Activated CD8-positive, alpha-beta T cell treated with anti-CD3 and anti-CD28 coated beads, Interleukin-2, amount 10 ng/mL, durations not matched to agents 7 days and 5 days (primary cell): ENCODE results near the gene ZBTB26. TPM values are rescaled to one million over a fixed set of nuclear protein-coding genes. Genes with fewer than 3 reads are reported as not detected.
A peak's percentile ranks its signal among the peaks of the same experiment; 100 is the strongest.
"Not testable (repeated sequence)": the region's sequence is repeated elsewhere in the genome, so short reads cannot be mapped to it uniquely, and the experiment has no call there.

Experiments
- ATAC-seq: fragments of 150-1000 bp; cut with Tn5 transposase; one replicate; pipeline ENCODE4 v1.10.0; 2021; ENCODE audit warnings: moderate library complexity
- CTCF ChIA-PET: fragments of 350-600 bp; sonication (Branson Sonifier 250); formaldehyde crosslinking; loops from one replicate; lab custom pipeline; 2021; ENCODE audit warnings: antibody characterized with exemption; lab: Charles Lee
- POLR2A ChIA-PET: fragments of 350-600 bp; sonication (Branson Sonifier 250); formaldehyde crosslinking; loops from one replicate; lab custom pipeline; 2021; ENCODE audit warnings: antibody characterized with exemption; lab: Charles Lee
- DNase-seq: peaks from one replicate; pipeline ENCODE4 v3.0.0-alpha.2; 2020
- H3K27ac Mint-ChIP-seq: one replicate; pipeline ENCODE4 v1.8.0; 2021; ENCODE audit warnings: mild to moderate bottlenecking, mixed read lengths
- H3K27me3 Mint-ChIP-seq: one replicate; pipeline ENCODE4 v1.8.0; 2021; ENCODE audit warnings: low read depth, mixed read lengths
- H3K36me3 Mint-ChIP-seq: one replicate; pipeline ENCODE4 v1.8.0; 2021; ENCODE audit warnings: low read depth, mixed read lengths
- H3K4me1 Mint-ChIP-seq: one replicate; pipeline ENCODE4 v1.8.0; 2021; ENCODE audit warnings: low read depth, mixed read lengths
- H3K4me3 Mint-ChIP-seq: one replicate; pipeline ENCODE4 v1.8.0; 2021; ENCODE audit warnings: mild to moderate bottlenecking, mixed read lengths
- H3K9me3 Mint-ChIP-seq: one replicate; pipeline ENCODE4 v1.8.0; 2022; ENCODE audit warnings: mixed read lengths; ENCODE audit not compliant: insufficient read depth
- total RNA-seq, 2 experiments: library from RNA; stranded (reverse); gene quantifications; one replicate each; pipeline ENCODE4 v1.2.3, GENCODE V29; 2021

Gene ZBTB26
- total RNA-seq, 2 experiments from 2014 or later: 6.6 to 7.1 TPM

DNA sequence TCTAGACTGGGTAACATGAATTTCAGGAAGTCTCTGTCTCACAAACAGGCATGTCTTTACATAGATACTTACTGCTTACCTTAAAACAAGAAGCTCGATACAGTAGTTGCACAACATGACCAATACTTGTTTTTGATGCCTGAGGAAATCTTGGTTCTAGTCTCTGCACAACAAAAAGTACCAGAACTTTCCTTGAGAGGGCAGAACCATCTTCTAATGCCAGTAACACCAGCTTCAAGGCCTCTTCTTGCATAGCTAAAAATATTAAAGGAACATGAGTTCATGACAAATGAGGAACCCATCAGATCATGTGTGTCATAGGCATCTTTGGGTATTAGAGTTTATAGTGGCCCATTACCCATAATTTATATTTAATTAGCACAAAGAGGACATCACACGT, 48.2 kb downstream of the ZBTB26 start:
- Mint-ChIP-seq H3K27me3 (no peaks in the 10 kb centered on the region), H3K4me1 (no peaks in the 10 kb centered on the region), H3K36me3 (peaks cover 42% of the 10 kb centered on the region), H3K27ac (peak overlapping the region; percentile 15), H3K9me3 (no peaks in the 10 kb centered on the region), H3K4me3 (no peak overlapping the region)
- ChIA-PET POLR2A (interaction anchor here (1.0 kb wide), 1 partner anchor 57 kb away, joined by 3 read pairs; no protein-coding TSS in a partner anchor), CTCF (interaction anchor here (0.9 to 2.1 kb wide), 3 partner anchors 9 to 48 kb away, joined by 3 to 4 read pairs (median 4); no protein-coding TSS in a partner anchor)
- DNase-seq (no peak), ATAC-seq (no peak)

DNA sequence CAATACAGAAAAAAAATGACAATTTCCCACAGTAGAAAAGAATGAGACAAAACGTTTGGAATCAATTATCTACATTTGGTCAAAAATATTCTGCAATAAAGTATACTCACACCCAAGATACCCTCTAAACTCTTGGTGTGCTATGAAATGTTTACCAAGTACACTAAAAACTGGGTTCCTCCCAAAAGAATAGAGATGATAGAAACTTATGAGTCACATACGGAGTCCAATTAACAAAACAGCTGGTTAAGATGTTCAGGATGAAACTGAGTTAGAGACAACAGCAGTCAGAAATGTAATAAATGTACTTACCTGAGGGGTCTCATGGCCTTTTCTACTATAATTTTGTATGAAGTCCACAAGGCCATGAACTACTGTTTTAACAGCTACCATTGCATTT, 51.9 kb downstream of the ZBTB26 start:
- Mint-ChIP-seq H3K27ac (no peak overlapping the region), H3K9me3 (no peaks in the 10 kb centered on the region), H3K27me3 (no peaks in the 10 kb centered on the region), H3K36me3 (peaks cover 60% of the 10 kb centered on the region), H3K4me3 (no peak overlapping the region), H3K4me1 (no peaks in the 10 kb centered on the region)
- ATAC-seq (no peak), DNase-seq (no peak)
- ChIA-PET POLR2A (no interaction called here), CTCF (no interaction called here)

DNA sequence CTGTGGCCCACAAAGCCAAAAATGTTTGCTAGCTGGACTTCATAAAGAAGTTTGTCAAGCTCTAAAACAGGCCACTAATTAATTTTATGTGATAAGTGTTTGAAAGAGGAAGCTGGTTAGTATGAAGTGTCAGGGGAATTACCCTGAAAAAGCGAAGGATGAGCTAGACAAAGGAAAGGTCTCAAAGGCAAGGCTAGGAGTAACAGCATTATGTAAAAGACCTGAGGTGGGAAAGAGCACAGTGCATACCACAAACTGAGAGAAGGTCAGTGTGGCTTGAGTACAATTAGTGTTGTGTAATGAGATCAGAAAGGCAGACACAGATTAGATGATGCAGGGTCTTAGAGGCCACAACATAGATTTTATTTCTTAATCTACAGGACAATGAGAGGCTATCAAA, 55.8 kb downstream of the ZBTB26 start:
- Mint-ChIP-seq H3K36me3 (peaks cover 58% of the 10 kb centered on the region), H3K4me3 (no peak overlapping the region), H3K9me3 (no peaks in the 10 kb centered on the region), H3K27me3 (no peaks in the 10 kb centered on the region), H3K27ac (peak overlapping the region; percentile 27), H3K4me1 (no peaks in the 10 kb centered on the region)
- CTCF ChIA-PET: interaction anchor here (1.5 kb wide), 1 partner anchor 13 kb away, joined by 4 read pairs; no protein-coding TSS in a partner anchor
- ATAC-seq: no peak
- DNase-seq: no peak
- POLR2A ChIA-PET: interaction anchor here (1.0 kb wide), 1 partner anchor 22 kb away, joined by 3 read pairs; no protein-coding TSS in a partner anchor

DNA sequence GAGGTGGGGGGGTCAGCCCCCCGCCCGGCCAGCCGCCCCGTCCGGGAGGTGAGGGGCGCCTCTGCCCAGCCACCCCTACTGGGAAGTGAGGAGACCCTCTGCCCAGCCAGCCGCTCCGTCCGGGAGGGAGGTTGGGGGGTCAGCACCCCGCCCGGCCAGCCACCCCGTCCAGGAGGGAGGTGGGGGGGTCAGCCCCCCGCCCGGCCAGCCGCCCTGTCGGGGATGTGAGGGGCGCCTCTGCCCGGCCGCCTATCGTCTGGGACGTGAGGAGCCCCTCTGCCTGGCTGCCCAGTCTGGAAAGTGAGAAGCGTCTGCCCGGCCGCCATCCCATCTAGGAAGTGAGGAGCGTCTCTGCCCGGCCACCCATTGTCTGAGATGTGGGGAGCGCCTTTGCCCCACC, 64.0 kb downstream of the ZBTB26 start:
- H3K9me3 Mint-ChIP-seq, POLR2A ChIA-PET, ATAC-seq, H3K27ac Mint-ChIP-seq, CTCF ChIA-PET, DNase-seq, H3K4me3 Mint-ChIP-seq, H3K4me1 Mint-ChIP-seq, H3K27me3 Mint-ChIP-seq: not testable (repeated sequence)
- peaks cover 42% of the 10 kb centered on the region for H3K36me3 Mint-ChIP-seq

DNA sequence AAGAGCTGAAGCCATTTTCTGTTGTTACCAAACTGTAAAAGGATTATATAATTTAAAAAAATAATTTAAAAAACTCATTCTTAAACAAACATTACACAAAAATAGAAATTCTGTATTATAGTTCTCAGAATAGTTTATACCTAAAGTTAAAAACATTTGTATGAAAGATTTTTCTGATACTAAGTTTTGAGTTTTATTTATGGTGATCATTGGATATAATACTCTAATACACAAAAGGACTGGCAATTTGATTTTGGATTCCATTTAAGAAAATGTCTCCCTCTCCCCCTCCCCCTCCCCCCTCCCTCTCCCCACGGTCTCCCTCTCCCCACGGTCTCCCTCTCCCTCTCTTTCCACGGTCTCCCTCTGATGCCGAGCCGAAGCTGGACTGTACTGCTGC, 65.2 kb downstream of the ZBTB26 start:
- no peak overlapping the region for H3K27ac Mint-ChIP-seq
- H3K36me3 Mint-ChIP-seq: peaks cover 41% of the 10 kb centered on the region
- H3K9me3 Mint-ChIP-seq: no peaks in the 10 kb centered on the region
- POLR2A ChIA-PET: no interaction called here
- no peak overlapping the region for H3K4me3 Mint-ChIP-seq
- no peaks in the 10 kb centered on the region for H3K27me3 Mint-ChIP-seq
- ATAC-seq: no peak
- H3K4me1 Mint-ChIP-seq: no peaks in the 10 kb centered on the region
- DNase-seq: no peak
- CTCF ChIA-PET: no interaction called here

Other genes starting within 250 kb of the ZBTB26 start
- gene OR1L4, start 207.5 kb downstream of the ZBTB26 start, total RNA-seq: not detected
- gene OR1L6, start 189.2 kb downstream of the ZBTB26 start, total RNA-seq: not detected
- gene OR5C1, start 142.6 kb downstream of the ZBTB26 start, total RNA-seq: not detected
- not detected for gene OR1K1, start 131.4 kb downstream of the ZBTB26 start, total RNA-seq
- 10 to 100 TPM; 25.9 to 27.3 TPM for gene PDCL, start 102.9 kb downstream of the ZBTB26 start, total RNA-seq
- 10 to 100 TPM; 40.3 to 43.6 TPM for gene RC3H2, start 26.2 kb downstream of the ZBTB26 start, total RNA-seq
- gene ZBTB6, start 18.2 kb downstream of the ZBTB26 start, total RNA-seq: 1 to 10 TPM; 9.1 to 9.3 TPM
- 10 to 100 TPM; 27.8 to 28.0 TPM for gene RABGAP1, start 9.5 kb upstream of the ZBTB26 start, total RNA-seq
- gene GPR21, start 102.2 kb upstream of the ZBTB26 start, total RNA-seq: 1 to 10 TPM in 1 of 2 experiments, under 1 TPM in 1; 0.63 to 1.1 TPM